H1 (cell line): ENCODE measurements around the gene REXO5.

Experiments used
- ATF2 ChIP-seq: IDR thresholded peaks from 2 replicates; pipeline ENCODE4 v1.6.1; 2012; ENCODE audit warnings: low read length, inconsistent platforms
- CEBPB ChIP-seq: IDR thresholded peaks from 2 replicates; pipeline ENCODE4 v1.6.1; 2012; ENCODE audit warnings: low read depth, low read length
- CTCF ChIP-seq, 3 experiments: IDR thresholded peaks; 1 replicate in 2 of 3; 2 replicates in 1 of 3; pipeline versions ENCODE4 v1.5.1 to v1.6.1; 2011; ENCODE audit warnings: low read length in 3 of 3, mild to moderate bottlenecking in 3 of 3, inconsistent platforms in 2 of 3, low read depth in 1 of 3, moderate library complexity in 1 of 3; ENCODE audit not compliant: insufficient read depth in 1 of 3; ENCODE audit errors: control extremely low read depth in 1 of 3
- EGR1 ChIP-seq: IDR thresholded peaks from 2 replicates; pipeline ENCODE4 v1.6.1; 2011; ENCODE audit warnings: low read depth, low read length, borderline replicate concordance
- EP300 ChIP-seq, 2 experiments: IDR thresholded peaks; 1 replicate in 1 of 2; 2 replicates in 1 of 2; pipeline ENCODE4 v1.6.1; 2011 to 2012; ENCODE audit warnings: low read depth in 2 of 2, low read length in 2 of 2, mild to moderate bottlenecking in 2 of 2, borderline replicate concordance in 1 of 2, inconsistent platforms in 1 of 2, moderate library complexity in 1 of 2
- EZH2 ChIP-seq: fragments of 200-600 bp; sonication (generic); IDR thresholded peaks from 2 replicates; pipeline ENCODE4 v1.7.1; 2012; ENCODE audit warnings: low read depth, mild to moderate bottlenecking, moderate library complexity, low read length, inconsistent platforms; ENCODE audit not compliant: severe bottlenecking
- FOSL1 ChIP-seq: IDR thresholded peaks from 2 replicates; pipeline ENCODE4 v1.6.1; 2011; ENCODE audit warnings: mild to moderate bottlenecking, low read depth, low read length, moderate library complexity; ENCODE audit not compliant: insufficient read depth
- MAX ChIP-seq: IDR thresholded peaks from 2 replicates; pipeline ENCODE4 v1.6.1; 2012; ENCODE audit warnings: inconsistent platforms
- NRF1 ChIP-seq: IDR thresholded peaks from 2 replicates; pipeline ENCODE4 v1.6.1; 2011; ENCODE audit warnings: mild to moderate bottlenecking, low read depth, low read length, improper control_type of control experiment
- POLR2A ChIP-seq, 2 experiments: IDR thresholded peaks; 1 replicate in 1 of 2; 2 replicates in 1 of 2; pipeline ENCODE4 v1.6.1; 2011; ENCODE audit warnings: low read depth in 2 of 2, low read length in 2 of 2, mild to moderate bottlenecking in 2 of 2; ENCODE audit errors: control extremely low read depth in 1 of 2
- SIN3A ChIP-seq, 2 experiments: IDR thresholded peaks in 1 of 2; conservative IDR thresholded peaks in 1 of 2; 2 replicates each; pipeline ENCODE4 v1.6.1; 2011 to 2012; ENCODE audit warnings: low read length in 2 of 2, improper control_type of control experiment in 1 of 2, low read depth in 1 of 2, mild to moderate bottlenecking in 1 of 2
- SP1 ChIP-seq: IDR thresholded peaks from 2 replicates; pipeline ENCODE4 v1.6.1; 2011; ENCODE audit warnings: low read depth, low read length
- SP2 ChIP-seq: IDR thresholded peaks from 2 replicates; pipeline ENCODE4 v1.6.1; 2012; ENCODE audit warnings: mild to moderate bottlenecking, low read length, inconsistent platforms
- YY1 ChIP-seq: IDR thresholded peaks from 2 replicates; pipeline ENCODE4 v1.6.1; 2011; ENCODE audit warnings: low read depth, mild to moderate bottlenecking, low read length

GRCh38 chr16:20871258-20871657 lies 64.9 kb downstream of the REXO5 start:
- TF ChIP-seq CTCF (IDR thresholded peaks at IDR 0.05; ENCODE audit: control extremely low read depth in 1 of 3, insufficient read depth in 1 of 3, low read depth in 1 of 3, low read length in 3 of 3) (no peak), SP2 (no peak), NRF1 (no peak), EZH2 (no peak), POLR2A (IDR thresholded peaks at IDR 0.05; ENCODE audit: control extremely low read depth in 1 of 2, low read depth in 2 of 2, low read length in 2 of 2) (no peak), EGR1 (no peak), EP300 (IDR thresholded peaks at IDR 0.05; ENCODE audit: borderline replicate concordance in 1 of 2, low read depth in 2 of 2, low read length in 2 of 2) (no peak), SIN3A (conservative IDR thresholded peaks at IDR 0.05 in 1 of 2, IDR thresholded peaks at IDR 0.05 in 1 of 2; ENCODE audit: low read depth in 1 of 2, low read length in 2 of 2) (no peak), YY1 (no peak), CEBPB (no peak), ATF2 (no peak), SP1 (no peak), MAX (no peak), FOSL1 (no peak)
